ENCODE measurements around the gene HIVEP2.

HIVEP2 gene

DNA sequence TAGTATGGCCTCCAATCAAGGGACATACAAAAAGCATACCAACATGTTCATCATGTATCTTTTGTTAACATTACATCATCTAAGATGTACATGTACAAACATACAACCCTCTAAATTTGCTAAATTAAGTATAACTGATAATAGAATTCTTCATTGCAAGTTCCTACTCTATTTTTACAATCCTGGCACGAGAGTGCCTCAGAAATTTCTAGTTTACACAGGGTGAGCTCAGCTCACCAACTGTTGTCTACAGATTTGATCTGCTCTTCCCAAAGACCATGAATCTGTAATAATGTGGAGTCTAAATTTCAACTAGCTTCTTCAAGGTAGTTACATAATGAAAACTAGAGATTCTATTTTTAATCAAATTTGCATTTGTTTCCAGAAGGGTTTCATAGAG, 179.7 kb downstream of the HIVEP2 start:
- no peak for DNase-seq

DNA sequence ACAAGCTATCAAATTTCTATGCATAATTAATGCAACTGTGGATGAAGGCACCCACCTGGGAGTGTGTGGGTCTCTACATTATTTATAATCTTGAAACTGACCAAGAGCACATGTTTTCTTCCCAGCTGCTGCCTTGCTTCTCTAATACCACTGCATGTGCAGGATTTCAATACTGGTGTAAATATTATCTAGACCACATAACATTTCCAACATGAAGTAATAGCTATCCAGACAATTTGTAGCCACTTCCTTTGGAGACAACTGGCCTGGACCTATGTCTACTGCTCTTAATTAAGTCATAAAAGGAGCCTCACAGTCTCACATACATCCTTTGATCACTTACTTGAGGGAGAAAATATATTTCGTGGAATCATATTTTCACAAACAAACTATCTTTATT, 180.7 kb downstream of the HIVEP2 start:
- no peak for DNase-seq

DNA sequence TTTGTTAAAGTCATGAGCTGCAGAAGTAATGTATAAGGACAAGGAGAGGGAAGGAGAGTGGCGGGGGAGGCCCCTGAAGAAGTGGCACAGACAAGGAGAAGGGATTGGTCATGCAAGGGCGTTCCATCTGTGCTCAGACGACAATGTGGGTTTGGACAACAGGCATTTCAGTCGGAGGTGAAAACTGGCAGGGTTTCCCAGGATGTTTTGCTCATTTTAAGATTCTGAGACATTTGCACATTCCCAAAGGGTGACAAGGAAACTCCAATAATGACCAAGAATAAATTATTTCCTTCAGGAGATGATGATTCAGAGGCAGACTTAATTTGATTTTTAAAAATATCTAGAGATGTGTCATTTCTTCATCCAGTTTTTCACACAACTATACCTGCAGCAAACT, 181.8 kb downstream of the HIVEP2 start:
- DNase-seq, result no peak

DNA sequence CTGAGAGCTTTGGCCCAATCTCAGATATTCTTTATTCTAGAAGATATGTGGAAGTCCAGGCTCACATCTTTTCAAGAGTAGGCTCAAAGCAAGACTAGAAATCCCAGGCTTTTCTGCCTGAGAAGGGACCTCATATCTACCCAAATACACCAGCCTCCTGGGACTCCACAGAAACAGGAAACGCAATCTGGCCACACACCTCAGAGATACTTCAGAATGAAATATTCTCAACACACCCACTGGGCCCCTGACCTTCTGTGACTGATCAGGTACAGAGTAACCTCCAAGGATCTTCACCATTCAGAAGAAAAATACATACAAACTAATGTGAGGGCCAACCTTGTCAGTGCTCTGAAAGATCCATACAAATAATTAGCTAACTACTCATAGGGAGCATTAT, 183.2 kb downstream of the HIVEP2 start:
- DNase-seq, result no peak

DNA sequence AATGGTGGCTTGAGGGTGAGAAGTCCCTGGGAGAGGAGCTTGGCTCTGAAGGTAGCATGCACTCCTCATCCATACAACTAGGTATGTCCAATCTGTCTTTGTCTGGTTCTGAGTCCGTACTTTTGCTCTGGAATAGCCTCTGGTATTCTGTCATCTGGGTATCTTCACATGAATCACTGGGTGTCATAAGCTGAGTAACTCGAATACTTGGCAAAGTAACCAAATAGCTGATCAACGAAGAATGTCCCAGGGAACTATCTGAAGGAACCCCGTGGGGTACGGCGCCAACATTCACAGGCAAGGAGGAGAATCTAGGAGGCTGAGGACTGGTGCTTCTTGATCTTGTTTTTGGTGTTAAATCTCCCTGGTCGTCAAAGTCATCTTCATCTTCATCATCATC, 184.8 kb downstream of the HIVEP2 start:
- DNase-seq, result no peak

DNA sequence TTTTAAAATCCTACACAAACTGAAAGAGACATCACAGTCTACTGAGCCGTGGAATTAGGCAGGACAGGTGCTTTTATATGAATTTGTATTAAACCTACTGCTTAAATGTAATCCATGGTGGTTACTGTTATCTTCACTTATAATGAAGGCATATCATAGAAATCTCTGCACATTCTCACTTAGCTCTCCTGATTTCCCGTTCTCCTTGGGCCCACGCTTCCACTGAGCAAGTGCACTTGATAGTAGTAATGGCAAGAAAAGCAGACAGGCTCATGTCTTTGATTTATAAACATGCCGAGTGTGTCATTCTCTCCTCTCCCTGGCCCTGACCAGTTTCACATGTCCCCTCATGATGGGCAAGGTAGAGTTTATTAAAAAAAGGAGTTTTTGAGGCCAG, 186.3 kb downstream of the HIVEP2 start:
- DNase-seq, result no peak

DNA sequence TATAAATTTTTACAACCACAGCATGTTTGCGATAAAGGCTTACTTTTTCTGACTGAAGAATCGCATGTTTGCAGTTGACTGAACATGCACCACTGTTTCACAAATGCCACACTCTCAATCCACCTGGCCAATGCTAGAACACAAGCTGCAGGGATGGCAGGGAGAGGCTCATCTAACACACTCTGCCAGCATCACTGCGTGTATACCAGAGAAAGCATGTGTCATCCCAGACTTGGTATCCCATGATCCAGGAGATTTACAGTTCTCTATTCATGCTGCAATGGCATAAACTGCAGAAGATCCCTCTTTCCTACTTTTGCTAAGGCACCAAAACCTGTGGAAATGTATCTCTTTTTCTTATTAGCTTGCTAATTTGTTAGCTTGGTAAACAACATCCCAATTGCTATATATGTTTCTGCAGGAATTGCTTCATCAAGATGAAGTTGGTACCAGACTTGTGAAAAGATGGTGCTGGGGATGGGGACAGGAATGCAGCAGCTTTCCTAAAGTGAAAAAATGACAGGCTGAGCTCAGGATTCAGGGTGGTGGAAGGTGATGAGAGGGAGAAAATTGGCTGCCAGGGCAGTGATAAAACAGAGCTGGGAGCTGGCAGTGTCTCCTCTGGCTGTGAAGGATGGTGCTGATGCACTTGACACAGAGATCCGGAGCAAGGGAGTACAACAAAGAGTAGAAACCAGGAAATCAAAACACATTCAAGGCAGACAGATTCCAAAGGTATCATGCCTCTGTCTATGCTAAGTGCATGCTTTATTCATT, 186.9 kb downstream of the HIVEP2 start:
- DNase-seq, result no peak

DNA sequence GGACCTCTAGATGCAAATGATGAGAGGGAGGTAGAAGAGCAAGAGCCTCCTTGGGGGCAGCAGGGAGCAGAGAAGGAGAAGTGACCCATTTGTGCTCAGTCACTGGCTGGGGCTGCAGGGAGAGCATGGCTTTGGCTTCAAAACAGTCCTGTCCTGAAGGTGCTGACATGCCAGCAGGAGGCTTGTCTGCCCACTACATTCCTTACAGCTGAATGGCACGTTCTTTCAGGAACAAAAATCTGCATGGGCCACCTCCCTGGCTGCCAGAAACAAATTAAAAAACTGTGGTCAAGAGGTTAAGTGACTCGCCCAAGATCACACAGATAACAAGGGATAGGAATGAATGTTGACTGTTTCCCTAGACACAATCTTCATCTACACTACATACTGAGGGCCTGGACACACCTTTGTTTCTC, 188.8 kb downstream of the HIVEP2 start:
- DNase-seq, result no peak

DNA sequence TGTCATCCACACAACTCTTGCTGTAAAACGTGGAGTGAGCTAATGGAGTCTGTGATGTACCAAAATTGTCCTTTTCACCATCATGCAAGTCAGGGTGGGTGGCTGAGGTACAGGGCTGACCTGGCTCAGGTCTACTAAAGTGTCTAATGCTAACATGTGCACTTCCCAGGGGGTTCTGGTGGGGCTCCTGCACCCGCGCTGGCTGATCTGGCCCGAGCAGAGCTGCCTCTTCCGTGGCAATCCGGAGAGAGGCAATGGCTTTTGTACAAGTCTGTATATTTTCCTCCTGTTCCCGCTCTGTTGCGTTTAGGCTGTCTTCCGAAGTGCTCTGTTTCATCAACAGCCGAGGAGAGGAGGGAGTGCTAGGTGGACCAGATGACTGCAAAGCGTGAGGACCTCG, 191.8 kb downstream of the HIVEP2 start:
- no peak for DNase-seq

DNA sequence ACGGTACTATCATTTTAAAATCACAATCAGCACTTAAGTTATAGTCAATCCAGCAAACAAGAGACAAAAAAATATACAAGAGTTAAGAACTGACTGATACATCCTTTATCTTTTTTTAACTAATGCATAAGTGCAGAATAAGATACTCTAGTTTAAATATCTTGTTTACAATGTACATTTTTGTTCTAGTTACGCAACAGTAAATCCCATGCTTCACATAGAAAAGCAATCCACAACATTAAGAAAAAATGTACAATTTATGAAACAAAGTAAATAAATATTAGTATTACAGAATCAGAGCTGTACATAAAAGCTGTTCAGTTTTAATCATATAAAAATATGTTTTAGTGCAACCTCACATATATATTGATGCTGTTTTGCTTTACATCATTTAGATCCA, 192.6 kb downstream of the HIVEP2 start:
- DNase-seq, result no peak

DNA sequence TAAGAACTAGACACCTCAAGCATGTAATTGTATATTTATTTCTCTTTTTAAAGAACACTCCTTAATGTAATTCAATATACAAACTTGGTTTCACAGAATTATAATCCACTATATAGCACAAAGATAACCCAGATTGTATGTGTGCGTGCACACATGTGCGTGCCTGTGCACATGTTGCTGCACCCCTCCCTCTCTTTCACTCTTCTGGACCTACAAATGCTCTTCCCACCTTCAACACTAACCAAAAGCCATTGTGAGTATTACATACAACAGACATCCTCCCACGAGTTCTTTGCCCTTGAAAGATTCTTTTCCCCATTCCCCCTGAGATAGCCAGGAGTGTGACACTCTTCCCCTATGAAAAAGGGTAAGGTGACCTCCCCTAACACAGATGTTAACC, 193.5 kb downstream of the HIVEP2 start:
- no peak for DNase-seq

DNA sequence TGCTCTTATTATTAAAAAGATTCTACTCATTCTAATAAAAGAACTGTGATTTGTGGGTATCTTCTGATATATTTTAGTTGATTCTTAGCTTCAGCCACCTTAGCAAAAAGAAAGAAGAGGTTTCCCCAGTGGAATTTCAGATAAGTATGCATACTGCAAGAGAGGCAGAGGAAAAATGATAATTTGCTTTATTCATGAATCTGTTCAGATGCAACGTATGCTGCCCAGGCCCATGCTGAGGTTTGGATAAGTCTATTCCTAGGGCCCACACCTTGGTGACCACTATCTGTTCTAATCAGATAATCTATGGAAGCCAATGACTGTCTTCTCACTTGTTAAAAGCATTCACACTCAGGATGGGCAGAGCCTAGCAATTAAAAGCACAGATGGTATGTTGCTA, 194.0 kb downstream of the HIVEP2 start:
- DNase-seq, result no peak

DNA sequence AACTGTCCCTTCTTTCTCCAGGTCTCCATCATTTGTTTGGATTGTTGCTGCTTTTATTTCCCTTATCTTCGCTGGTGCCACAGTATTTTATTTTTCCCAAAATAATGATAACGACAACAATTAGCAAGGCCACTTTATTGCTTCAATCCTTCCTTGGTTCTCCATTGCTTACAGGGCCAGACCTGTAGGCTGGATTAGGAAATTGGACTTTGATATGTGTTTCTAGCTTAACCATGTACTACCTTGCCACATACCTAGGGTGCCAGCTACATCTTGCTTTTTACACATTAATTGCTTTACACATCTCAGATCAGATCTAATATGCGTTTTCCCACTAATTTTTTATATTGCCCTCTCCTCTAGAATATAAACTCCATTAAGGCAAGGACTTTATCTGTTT, 195.4 kb downstream of the HIVEP2 start:
- no peak for DNase-seq

DNA sequence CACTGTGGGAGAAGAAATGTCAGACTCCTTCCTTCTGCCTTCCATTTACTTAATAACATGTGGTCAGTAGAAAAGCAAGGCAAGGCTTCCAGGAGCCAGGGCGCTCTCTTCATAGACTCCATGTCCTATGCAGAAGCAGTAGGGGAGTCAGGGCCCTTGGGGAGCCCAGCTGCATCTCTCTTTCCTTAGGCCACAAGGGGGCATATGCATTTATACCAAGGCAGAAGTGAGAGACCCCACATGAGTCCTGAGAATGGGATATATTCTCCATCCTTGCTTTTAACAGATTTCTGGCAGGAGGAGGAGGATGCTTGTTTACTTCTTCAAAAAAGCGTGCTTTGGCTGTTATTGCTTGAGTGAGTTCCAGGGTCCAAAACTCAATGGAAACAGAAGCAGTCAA, 198.5 kb downstream of the HIVEP2 start:
- peak; percentile 11 to 12 for DNase-seq

DNA sequence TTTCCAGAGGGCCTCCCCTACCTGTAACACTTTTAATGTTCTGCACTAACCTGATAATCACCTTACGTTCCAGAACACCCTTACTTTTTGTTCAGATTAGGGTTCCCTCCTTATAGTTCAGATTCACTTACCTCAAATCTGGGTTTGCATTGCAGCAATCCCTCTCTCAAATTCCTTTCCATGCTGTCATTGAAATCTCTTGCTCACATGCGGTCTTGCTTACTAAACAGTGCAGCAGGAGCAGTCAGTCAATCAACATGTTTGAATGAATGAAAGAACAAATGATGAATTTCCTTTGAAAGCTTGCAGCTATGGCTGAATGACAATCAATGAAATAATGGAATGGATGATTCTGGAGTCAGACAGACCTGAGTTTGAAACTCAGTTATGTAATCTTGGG, 200.1 kb downstream of the HIVEP2 start:
- DNase-seq, result no peak

DNA sequence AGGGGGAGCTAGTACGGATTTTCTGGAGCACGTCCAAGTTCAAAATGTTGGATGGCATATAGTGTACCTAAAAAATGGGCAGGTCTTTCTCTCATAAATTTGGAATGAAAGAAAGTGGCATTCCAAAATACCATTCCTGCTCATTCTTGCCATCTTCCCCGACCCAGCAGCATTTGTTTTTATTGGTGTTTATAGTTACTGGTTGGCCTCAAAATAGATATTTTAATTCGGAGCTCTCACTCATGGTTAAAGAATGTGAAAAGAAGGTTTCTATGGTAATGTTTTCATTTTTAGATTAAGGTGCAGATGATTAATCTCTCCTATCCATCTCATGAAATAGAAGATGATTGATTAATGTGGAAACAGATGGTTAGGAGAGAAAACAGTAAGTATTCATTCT, 204.5 kb downstream of the HIVEP2 start:
- DNase-seq, result no peak

DNA sequence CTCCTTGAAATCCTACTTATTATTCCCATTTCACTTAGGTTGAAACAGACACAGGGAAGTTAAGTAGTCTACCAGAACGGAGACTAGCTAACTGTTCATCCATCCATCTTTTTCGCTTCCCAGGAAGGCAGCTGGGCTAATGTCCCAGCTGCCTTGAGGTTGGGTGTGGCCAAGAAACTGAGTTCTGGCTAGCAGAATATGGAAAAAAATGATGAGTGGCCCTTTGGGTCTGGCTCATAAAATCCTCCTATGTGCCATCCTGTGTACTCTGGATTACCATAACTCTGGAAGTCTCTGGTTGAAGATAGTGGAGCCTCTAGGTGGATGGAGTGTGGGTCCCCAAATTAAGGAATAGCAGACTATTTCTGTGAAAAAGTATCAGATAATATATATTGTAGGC, 206.2 kb downstream of the HIVEP2 start:
- no peak for DNase-seq

DNA sequence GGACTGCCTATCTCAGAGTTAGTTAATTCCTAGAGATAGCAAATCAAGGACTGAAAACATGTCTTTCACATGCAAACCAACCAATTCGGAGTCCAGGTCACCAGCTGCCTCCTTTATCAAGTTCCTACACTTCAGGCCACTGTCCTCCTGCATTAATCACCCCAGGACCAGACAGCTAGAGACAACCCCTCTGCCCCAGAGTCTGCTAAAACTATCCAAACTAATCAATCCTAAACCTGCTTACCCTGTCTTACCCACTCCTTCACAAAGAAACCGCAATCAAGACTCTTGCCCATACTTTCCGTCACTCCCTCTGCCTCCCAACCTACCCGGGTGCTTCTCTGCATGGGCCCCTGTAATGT, 207.0 kb downstream of the HIVEP2 start:
- DNase-seq, result no peak

DNA sequence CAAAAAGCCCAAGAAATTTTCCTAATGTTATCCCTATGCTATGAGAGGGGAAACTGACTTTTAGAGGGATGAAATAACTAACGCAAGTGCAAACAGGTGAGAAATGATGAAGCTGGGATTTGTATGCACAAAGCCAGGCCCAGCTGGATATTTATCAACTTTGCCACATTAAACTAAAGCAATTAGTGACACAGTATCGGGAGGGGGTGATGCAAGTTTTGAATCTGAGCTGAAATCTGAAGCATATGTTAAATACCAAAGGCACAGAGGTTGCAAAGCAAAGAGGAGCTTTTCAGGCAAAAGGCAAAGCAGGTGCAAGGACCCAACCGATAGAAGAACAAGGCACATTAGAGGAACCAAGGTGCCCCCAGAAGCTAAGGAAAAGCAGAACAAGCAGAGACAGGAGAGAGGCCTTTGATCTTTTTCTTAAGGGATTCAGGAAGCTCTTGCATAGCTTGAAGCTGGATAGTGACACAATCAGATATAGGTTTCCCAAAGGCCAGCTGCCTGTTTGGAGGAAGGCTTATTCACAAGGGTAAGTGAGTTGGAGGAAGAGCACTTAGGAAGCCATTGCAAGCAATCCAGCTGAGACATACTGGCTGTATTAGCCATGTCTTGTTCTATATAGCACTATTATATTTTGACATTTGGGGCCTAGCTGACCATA, 207.5 kb downstream of the HIVEP2 start:
- DNase-seq, result no peak

DNA sequence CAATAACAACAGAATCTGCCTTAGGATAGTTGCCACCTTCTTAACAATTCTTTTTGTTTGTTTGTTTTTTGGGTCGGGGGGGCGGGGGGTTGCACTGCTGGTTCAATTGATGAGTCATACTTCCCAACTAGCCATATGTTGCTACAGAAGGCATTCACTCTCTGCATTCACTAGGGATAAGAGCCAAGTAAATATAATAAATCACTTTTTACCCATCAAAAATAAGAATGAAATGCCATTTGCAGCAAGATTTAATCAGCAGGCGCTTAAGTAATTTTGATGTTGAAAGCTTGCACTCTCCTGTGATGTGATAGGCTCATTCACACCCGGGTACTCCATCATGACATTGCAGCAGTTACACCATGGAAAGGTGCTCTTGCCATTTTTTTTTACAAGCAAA, 209.8 kb downstream of the HIVEP2 start:
- no peak for DNase-seq

DNA sequence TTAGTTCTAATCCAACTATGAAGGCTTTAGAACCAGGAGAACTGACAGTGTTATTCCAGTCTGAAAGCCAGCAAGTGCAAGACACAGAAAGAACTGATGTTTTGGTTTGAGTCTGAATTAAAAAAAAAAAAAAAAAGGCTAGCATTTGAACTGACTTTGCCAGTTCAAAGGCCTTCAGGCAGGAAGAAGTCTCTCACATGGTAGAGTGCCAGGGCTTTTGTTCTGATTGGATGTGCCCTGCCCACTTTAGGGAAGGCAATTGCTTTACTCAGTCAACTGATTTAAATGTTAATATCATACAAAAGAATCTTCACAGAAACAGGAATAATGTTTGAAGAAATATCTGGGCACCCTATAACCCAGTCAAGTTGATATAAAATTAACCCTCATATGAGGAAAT, 212.2 kb downstream of the HIVEP2 start:
- no peak for DNase-seq

DNA sequence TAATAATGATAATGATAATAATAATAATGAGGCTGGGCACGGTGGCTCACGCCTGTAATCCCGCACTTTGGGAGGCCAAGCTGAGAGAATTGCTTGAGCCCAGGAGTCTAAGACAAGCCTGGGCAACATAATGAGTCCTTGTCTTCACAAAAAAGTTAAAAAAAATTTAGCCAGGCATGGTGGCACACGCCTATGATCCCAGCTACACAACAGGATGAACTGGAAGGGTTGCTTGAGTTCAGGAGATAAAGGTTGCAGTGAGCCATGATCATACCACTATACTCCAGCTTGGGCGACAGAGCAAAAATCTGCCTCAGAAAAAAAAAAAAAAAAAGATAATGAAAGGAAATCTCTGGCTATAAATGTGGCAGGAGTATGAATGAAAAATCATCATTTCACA, 213.4 kb downstream of the HIVEP2 start:
- no peak for DNase-seq

DNA sequence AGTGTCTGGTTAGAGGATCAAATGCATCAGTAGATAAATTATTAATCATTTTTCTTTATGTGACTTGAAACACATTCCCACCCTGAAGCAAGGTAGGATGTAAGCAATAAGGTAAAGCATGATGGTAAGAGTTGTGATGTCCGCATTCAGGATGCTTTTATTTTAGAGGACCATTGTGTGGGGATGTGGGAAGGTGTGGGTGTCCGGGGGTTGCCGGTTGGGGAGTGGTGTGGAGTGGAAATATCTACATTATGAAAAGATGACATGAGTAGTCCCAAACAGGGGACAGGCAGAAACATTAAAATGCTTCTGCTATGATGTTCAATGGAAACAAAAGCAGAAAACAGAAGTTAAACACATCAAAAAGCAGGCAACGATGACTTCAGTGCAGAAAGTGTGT, 215.4 kb downstream of the HIVEP2 start:
- no peak for DNase-seq

DNA sequence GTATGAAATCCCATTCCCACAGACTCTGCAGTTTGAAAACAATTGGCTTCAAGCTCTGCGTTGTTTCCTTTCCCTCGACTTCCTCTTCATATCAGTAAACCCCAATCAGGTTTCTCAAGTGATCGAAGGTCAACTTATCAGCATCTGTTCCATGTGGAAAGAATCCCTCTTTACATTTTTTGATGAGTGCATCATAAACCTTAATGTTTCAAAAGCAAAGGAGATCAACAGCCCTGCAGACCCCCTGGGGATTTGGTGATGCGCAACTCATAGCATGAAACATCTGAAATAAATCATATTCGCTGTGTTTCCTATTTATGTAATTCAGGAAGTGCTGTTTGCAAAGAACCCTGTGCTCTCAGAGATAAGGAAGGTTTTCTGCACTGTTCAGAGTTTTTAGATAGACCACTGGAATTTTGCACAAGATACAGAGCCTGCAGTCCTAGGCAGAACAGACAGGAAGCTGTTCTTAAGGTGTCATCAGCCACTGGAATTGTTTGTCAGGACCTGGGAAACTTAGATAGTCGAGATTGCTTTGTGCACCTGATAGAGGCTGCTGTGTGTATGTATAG, 216.0 kb downstream of the HIVEP2 start:
- DNase-seq, result no peak

DNA sequence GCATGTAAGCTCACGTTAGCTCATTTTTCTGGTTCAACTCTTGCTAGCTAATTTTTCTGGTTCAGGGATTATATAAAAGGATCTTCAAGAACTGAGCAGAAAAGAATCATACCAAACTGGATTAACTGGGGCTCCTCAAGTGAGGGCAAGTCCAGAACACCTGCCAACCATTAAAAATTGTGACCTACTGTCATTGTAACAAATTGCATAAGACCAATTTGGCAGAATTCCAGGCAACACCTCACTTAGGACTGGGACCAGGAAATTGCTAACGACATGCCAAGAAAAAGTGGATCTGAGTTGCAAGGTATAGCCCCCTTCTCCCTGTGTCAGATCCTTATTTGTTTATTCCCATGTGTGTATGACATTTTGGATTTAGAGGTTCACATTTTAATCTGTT, 216.6 kb downstream of the HIVEP2 start:
- no peak for DNase-seq

All from activated CD4-positive, alpha-beta T cell treated with anti-CD3 and anti-CD28 coated beads, Interleukin-2, amount 50 U/mL, for 4 hours (primary cell).